ENCODE data around the gene VWA5A. TPM values are rescaled to one million over a fixed set of nuclear protein-coding genes. Genes with fewer than 3 reads are reported as not detected.

VWA5A gene
- total RNA-seq, 1 experiment from 2014 or later = 3.1 TPM

- intact Hi-C loops (cut with micrococcal nuclease; ENCODE audit: unreplicated experiment) = loop anchor here (5.0 to 10.0 kb wide), 2 partner anchors 250 to 513 kb away; partner anchors contain the start of gene OR8D2
- Histone ChIP-seq H3K36me3 (ENCODE audit: control insufficient read depth, insufficient read depth, low read length) (no peaks in the 10 kb centered on the region), H3K9me3 (ENCODE audit: control insufficient read depth, insufficient read depth, low read depth, low read length) (no peaks in the 10 kb centered on the region), H3K27ac (ENCODE audit: low read length) (no peak overlapping the region), H3K4me1 (ENCODE audit: control insufficient read depth, insufficient read depth, low read length) (no peaks in the 10 kb centered on the region), H3K4me3 (ENCODE audit: low read depth in 2 of 2, low read length in 2 of 2) (no peak overlapping the region), H3K27me3 (ENCODE audit: control insufficient read depth, insufficient read depth, low read length) (peaks cover 7% of the 10 kb centered on the region)
- BruUV-seq (replicated peaks) = no TSS peak
- ATAC-seq (no peak), DNase-seq (ENCODE audit: low read depth, low spot score) (no peak)
- in situ Hi-C loops (cut with HindIII; ENCODE audit: low pct_unique_long_range_greater_than_20kb, low sequenced_read_pairs) = no loop called here
- TF ChIP-seq, protein P1, sequence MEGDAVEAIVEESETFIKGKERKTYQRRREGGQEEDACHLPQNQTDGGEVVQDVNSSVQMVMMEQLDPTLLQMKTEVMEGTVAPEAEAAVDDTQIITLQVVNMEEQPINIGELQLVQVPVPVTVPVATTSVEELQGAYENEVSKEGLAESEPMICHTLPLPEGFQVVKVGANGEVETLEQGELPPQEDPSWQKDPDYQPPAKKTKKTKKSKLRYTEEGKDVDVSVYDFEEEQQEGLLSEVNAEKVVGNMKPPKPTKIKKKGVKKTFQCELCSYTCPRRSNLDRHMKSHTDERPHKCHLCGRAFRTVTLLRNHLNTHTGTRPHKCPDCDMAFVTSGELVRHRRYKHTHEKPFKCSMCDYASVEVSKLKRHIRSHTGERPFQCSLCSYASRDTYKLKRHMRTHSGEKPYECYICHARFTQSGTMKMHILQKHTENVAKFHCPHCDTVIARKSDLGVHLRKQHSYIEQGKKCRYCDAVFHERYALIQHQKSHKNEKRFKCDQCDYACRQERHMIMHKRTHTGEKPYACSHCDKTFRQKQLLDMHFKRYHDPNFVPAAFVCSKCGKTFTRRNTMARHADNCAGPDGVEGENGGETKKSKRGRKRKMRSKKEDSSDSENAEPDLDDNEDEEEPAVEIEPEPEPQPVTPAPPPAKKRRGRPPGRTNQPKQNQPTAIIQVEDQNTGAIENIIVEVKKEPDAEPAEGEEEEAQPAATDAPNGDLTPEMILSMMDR (IDR thresholded peaks at IDR 0.05) = no peak
- TF ChIP-seq TCF7L2 (IDR thresholded peaks at IDR 0.05; ENCODE audit: low read depth, low read length) (no peak), REST (IDR thresholded peaks at IDR 0.05; ENCODE audit: insufficient read depth in 1 of 2, low read depth in 2 of 2, low read length in 1 of 2) (no peak), POLR2AphosphoS5 (IDR thresholded peaks at IDR 0.05; ENCODE audit: low read depth, low read length) (no peak), SIN3A (IDR thresholded peaks at IDR 0.05; ENCODE audit: borderline replicate concordance, insufficient read depth, low read depth, low read length) (no peak)
- CTCF ChIA-PET = no interaction called here
- POLR2A ChIA-PET = no interaction called here
Measured at GRCh38 chr11:124074554-124074953, 40.7 kb upstream of the VWA5A start.

DNA sequence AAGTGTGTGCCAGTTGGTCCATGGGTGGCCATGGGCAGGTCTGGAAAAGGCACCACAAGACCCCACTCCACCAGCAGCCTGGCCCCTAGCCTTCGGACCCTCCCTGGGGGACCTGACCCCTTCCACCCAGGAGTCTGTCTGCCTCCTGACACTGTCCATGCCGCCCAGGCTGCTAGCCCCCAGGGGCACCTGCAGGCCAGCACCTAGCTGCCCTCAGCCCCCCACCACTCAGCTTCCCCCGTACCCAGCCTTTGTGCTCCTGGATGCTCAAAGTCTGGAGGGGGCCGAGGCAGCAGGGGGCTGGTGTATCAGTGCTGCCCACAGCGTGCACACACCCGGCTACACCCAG is 39.8 kb upstream of the VWA5A start:
- TF ChIP-seq REST (IDR thresholded peaks at IDR 0.05; ENCODE audit: insufficient read depth in 1 of 2, low read depth in 2 of 2, low read length in 1 of 2) = no peak
- no peak for TF ChIP-seq TCF7L2 (IDR thresholded peaks at IDR 0.05; ENCODE audit: low read depth, low read length)
- TF ChIP-seq, protein P1 (IDR thresholded peaks at IDR 0.05) = no peak
- TF ChIP-seq POLR2AphosphoS5 (IDR thresholded peaks at IDR 0.05; ENCODE audit: low read depth, low read length) = no peak
- no peak for TF ChIP-seq SIN3A (IDR thresholded peaks at IDR 0.05; ENCODE audit: borderline replicate concordance, insufficient read depth, low read depth, low read length)
- peaks cover 7% of the 10 kb centered on the region for H3K27me3 ChIP-seq (ENCODE audit: control insufficient read depth, insufficient read depth, low read length)
- no peaks in the 10 kb centered on the region for H3K4me1 ChIP-seq (ENCODE audit: control insufficient read depth, insufficient read depth, low read length)
- no peak overlapping the region for H3K27ac ChIP-seq (ENCODE audit: low read length)
- BruUV-seq (replicated peaks) = no TSS peak
- ATAC-seq = no peak; the same call in 1 of the 2 replicates
- H3K4me3 ChIP-seq (ENCODE audit: low read depth in 2 of 2, low read length in 2 of 2) = no peak overlapping the region
- H3K36me3 ChIP-seq (ENCODE audit: control insufficient read depth, insufficient read depth, low read length) = no peaks in the 10 kb centered on the region
- ChIA-PET CTCF (no interaction called here), POLR2A (no interaction called here)
- H3K9me3 ChIP-seq (ENCODE audit: control insufficient read depth, insufficient read depth, low read depth, low read length) = no peaks in the 10 kb centered on the region
- intact Hi-C loops (cut with micrococcal nuclease; ENCODE audit: unreplicated experiment) = loop anchor here (10.0 kb wide), 1 partner anchor 249 kb away; the partner anchor contains the start of gene OR8D2
- DNase-seq (ENCODE audit: low read depth, low spot score) = no peak
- in situ Hi-C loops (cut with HindIII; ENCODE audit: low pct_unique_long_range_greater_than_20kb, low sequenced_read_pairs) = no loop called here

Data from Panc1 (cell line).